Upper lobe of left lung (tissue), 4 donors: Measurements from ENCODE around the gene AKNA.

Source experiments
- POLR2A ChIP-seq, 4 donors: fragments of 450-650 bp; IDR thresholded peaks; one replicate each; pipeline ENCODE4 v1.5.1; 2016 to 2017; ENCODE audit warnings: antibody characterized with exemption in 4 of 4, mild to moderate bottlenecking in 2 of 4
- POLR2AphosphoS5 ChIP-seq, 2 donors: sonication (generic); formaldehyde crosslinking; IDR thresholded peaks; one replicate each; pipeline ENCODE4 v1.5.1; 2017; ENCODE audit warnings: antibody characterized with exemption in 2 of 2

DNA sequence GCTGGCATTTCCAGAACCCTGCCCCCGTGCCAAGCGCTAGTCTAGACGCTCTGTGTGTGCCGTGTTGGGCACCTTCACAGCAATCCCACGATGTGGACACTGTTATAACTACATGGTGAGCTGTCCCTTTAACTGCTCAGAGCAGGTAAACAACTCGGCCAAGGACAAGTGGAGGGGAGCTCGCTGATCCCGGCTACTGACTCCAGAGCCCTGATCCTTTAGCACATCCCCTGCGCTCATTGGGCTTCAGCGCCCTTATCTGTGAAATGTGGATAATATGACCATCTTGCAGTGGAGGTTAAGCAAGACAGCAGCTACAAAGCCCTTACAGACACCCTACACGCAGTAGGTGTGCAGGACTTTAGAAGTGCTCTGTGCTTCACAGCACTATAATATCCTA lies 41.6 kb downstream of the AKNA start:
- TF ChIP-seq POLR2AphosphoS5 (IDR thresholded peaks at IDR 0.05) (no peak), POLR2A (IDR thresholded peaks at IDR 0.05) (no peak)
